Activated T-cell treated with anti-CD3 and anti-CD28 coated beads, Interleukin-2, amount 50 U/mL, for 48 hours (primary cell): Measurements from ENCODE around the gene MRPL14.

Experiments
- DNase-seq, 2 experiments: peaks; one replicate each; pipeline ENCODE4 v3.0.0-alpha.2; 2020

Gene MRPL14

DNA sequence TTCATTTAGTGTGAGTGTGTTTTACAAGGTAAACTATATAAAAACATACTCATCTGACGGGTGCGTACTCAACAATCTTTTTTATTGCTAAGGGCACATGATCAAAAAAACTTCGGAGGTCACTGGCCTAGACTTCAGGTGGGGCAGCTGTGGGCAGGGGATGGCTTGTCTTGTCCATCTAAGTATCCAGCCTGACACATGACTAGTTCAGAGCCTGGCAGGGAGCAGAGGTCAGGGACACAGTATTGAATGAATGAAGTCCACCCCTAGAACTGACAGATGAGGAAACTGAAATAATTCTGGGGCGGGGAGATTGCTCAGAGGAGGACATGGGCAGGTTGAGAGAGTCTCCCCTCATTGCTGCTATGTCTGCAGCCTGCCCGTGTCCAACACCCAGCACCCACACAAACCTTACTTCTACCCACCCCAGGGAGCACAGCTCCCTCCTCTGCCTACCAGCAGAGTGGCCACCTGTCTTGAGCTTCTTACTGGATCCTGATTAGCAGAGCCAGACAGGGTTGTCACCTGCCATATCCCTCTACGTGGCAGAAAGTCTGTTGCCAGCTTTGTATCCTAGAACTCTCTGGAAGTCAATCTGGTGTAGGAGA, 48.9 kb downstream of the MRPL14 start:
- DNase-seq = no peak

DNA sequence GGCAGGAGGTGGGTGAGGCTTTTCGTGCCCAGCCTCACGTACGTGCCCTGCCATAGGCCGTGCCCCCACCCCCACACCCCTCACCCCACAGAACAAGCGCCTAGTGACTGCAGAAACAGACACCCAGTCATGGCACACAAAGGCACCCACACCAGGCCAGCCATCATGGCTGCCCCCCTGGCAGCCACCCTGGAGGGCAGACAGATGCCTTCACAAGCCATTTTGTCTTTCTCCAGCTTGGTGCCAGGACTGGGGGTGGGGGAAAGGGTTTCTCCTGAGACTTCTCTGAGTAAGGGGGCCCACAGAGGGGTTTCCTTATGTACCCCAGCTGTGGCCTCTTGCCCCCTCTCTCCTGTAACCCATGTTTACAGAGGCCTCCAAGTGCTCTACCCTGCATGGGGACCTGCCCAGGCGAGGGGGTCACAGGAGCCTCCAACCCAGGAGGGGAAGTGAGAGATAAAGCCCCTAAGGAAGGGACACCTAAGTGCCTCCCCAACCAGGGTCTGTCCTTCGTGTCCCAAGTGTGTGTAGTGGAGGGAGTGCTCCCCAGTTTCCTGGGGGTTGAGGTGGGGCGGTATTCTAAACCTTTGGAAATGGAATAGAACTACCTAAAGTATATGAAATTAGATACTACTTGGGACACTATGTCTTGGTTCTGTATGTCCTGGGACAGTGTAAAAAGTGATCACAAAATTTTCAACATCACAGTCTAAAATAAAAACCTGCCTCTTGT, 49.9 kb downstream of the MRPL14 start:
- DNase-seq = no peak

DNA sequence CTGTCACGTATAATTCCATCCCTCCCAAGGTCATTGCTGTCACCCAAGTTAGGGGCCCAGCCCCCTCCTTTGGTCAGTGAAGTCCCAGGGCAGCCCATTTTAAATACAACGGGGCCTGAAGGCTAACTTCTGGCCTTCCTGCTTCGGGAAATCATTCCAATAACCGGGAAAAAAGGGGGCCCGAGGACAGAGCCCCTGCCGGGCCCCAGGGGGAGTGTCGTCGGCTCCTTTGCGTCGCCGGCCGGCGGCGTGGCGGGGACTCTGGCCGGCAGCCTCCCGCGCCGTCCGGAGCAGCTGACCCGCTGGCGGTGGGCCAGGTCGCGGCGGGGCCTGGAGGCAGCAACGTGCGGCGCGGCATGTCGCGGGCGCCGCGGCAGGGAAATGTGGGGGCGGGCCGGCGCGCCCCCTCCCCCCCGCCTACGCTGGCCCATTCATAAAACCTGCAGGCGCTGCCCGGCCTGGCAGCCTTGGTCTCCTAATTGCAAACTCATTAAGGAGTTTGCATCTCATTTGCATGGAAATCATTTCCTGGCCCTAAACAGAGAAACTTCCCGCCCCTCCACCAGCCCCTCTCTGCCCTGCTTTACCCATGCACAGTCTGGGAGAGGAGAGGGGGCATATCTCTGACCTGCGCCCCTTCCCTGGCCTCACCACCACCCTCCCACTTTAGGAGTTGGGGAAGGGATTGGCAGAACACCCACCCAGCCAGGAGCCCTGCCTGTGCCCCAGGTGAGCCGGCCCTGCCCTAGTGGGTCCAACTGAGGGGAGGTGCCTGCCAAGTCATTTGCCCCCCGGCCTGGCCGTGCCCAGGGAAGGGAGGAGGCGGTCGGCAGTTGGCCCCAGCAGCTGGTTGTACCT, 50.7 kb downstream of the MRPL14 start:
- no peak for DNase-seq

DNA sequence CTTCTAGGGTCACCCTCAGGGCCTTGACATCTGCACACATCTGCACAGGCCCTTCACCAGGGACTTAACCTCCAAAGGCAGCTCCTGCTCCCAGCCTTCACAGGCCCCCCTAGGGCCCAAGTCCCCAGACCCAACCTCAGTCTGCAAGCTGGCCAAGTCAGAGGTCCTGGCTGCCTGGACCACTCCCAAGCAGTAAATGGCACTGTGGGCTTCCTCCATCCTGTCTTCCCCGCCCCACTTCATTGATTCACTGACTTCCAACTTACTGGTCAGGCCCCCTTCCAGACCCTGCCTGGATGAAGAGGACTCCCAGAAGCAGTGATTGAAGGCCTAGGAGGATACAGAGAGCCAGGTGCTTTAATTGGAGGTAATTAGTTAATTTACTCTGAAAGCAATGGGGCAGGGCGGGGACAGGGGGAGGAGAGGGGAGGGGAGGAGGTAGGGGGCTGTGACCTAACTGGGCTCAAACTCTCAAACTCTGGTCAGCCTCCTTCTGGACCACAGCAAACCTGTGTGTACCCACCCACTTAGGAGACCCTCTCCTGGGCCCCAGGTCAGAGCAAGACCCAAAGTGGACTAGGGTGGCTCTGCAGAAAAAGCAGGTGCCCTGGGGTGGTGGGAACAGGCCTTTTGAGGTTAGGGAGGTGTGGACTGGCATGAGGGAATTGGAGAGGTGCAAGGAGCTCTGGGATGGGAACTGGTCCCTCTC, 51.5 kb downstream of the MRPL14 start:
- no peak for DNase-seq

DNA sequence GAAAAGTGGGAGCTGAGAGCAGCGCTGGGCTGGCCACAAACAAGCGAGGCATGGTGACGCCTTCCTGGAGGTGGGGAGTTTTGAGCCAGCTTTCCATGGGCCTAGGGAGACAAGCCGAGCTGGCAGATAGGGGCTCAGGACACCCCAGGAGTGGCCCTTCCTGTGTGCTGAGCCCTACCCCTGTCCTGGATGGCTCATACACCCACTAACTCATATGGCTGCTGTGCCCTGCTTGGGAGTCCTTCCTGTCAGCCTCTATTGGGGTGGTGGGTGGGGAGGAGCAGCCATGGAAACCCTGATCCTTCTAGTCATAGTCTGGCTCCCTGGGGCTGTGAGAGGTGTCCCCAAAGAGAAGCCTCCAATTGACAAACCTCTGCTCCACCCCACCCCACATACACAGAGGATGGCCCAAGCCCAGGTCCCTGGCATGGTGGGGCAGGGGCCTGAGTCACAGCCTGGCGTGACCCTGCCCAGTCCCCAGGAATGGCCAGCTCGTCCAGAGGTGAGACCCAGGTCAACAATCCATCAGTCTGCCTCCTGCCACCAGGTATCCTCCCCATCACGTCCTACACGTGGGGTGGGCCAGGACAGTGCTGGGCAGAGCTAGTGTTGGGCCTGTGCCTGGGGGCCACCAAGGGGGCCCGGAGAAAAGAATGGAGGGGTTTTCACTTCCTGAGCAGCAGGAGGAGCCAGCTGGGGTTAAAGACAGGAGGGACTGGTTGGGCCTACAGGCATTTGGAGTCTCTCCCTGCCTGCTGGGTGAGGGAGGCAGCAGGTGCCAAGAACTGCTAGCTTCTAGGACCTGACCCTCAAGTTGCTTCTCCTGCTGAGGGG, 52.2 kb downstream of the MRPL14 start:
- DNase-seq = no peak

DNA sequence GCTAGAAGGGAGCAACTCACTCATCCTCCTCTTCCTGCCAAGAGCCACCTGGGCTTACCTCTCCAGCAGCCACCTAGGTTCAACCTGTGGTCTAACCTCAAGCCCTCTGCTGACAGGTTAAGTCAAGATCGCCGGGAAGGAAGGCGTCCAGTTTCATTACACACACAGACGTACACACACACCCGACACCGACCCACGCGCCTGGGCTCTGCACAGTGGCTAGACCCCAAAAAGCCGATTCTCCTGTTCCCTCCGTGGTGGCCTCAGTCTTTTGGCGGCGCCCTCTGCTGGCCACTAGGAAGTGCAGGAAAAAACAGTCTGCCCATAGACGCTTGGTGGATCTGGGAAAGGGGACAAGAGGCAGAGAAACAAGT, 52.8 kb downstream of the MRPL14 start:
- DNase-seq = peak; percentile 81 to 85

DNA sequence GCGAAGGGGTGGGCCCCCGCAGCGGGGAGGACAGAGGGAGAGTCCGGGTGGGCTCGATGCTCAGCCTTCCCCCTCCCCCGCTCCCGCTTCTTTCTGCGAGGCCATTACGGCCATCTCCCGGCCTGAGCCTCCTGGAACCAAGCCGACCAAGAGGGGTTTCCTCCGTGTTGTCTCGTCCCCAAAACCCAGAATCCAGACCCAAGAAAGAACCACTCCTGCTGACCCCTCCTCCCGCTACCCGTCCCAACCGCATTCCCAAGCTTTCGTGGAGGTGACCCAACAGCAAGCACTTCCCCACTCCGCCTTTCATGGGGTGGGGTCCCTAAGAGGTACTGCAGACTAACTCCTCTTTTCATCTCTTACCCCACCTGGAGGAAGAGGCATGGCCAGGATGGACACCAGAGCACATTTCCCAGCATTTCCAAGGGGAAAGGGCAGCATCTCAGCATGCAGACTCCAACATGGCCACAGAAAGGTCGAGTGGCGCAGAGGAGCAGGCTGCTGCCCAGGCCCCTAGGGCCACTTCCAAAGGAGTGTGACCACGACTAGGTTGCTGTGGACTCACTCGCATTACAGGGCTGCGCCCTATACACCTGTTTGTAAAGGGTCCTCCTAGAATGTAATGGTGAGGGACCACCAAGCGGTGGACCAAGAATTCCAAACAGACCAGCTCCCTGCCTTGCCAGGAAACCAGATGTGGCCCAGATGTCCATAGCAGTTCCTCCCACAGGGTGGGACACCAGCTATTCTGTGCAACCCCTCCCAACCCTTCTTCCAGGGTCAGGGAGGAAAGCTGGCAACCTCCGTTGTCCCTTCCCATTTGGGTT, 53.4 kb downstream of the MRPL14 start:
- DNase-seq = peak; percentile 63

DNA sequence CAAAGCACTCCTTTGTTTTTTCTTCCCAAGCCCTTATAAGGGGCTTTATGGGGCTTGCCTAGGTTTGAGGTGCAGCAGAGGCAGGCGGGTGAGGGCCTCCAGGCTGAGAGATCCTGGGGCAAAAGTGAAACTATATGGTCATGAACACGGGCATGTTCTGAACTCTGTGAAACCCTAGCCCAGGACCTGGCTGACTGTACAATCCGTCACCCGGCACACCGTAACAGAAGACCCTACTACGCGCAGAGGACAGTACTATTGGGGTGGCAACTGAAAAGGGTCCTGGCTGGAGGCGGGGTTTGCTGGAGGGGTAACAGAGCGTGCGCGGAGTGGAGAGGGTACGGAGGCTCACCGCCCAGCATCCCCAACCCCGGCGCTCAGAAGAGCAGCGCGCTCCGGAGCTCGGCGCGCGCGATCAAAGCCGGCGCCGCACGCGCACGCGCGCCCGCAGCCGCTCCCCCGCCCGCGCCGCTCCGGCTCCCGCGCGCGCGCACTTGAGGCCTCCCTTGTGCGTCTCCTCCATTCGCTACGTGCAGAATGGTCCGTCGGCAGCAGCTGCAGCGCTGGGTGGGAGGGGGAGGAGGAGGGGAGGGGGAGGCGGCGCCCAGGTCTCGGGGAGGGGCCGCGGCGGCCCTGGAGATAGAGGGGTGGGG, 54.2 kb downstream of the MRPL14 start:
- DNase-seq = peak; percentile 89 to 90

DNA sequence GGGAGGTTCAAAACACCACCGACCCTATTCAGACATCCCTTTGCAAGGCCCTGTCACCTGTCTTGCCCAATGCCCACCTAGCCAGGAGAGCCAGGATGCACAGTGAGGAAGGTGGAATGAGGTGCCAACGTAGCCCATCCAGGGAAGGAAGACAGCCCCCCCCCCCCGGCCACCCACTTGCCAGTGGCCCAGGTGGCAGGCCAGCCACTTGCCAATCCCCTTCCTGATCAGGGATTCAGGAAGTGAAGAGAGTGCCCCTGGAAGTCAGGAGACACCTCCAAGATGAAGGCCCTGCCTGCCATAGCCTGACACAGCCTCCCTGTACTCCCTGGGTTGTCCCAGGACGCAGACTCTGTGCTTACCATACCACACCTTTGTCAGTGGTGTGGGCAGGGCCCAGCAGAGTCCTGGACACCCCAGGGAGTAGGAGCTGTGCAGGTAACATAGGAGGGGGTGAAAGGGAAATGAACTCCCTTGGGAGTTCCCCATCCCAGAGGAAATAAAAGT, 54.7 kb downstream of the MRPL14 start:
- DNase-seq = no peak

DNA sequence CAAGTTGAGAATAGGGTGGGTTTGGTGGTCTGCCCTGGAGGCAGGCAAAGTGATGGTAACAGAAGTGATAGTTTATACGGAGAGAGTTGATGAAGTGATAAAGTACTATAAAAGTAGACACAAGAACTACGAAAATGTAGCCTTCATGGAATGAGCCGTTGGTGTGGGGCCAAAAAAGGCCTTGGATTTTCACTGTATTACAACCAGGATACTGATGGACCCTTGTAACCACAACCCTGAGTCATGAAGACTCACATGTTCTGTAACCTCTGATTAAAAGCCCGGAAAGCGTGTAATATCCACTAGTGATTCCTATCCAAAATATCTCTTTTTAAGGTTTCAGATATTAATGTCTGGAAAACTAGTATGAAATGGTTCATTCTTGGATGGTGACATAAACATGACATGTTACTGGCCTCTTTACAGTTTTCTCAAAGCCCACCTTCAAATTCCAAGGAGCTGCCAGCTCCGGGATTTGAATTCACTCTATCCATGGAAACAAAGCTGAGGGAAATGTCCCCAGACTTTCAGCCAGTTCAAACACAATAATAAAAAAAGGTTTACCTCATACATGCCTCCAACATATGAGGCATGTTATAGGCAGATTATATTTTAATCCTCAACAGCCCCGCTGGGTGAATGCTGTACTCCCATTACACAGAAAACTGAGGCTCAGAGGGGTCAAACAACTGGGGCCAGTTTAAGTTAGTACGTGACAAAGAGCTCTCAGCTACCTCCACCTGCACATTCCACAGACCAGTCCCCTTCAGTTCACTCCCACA, 55.4 kb downstream of the MRPL14 start:
- DNase-seq = no peak

DNA sequence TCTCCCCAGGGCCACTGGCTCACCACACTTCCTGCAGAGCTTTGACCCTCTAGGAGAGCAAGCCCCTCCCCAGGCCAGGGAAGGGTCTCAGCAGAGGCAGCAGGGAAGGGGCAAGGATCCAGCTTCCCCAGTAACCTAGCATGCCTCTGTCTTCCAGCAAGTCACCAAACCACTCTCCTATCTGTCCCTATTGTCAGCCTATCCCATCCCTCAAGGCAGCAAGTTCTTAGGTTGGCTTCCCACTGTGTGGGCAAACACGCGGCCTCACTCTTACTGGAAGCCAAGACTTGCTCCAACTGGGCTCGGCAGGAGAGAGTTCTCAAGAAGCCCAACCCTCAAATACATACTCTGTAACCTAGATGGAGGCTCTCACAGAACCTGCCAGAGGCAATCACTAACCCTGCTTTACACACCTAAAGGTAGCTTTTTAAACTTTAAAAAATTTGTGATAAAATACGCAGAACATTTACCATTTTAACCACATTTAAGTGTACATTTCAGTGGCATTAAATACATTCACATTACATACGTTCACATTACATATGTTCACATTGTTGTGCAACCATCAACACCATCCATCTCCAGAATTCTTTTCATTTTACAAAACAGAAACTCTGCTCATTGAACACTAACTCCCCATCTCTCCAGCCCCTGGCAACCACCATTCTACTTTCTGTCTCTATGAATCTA, 58.5 kb downstream of the MRPL14 start:
- DNase-seq = no peak

DNA sequence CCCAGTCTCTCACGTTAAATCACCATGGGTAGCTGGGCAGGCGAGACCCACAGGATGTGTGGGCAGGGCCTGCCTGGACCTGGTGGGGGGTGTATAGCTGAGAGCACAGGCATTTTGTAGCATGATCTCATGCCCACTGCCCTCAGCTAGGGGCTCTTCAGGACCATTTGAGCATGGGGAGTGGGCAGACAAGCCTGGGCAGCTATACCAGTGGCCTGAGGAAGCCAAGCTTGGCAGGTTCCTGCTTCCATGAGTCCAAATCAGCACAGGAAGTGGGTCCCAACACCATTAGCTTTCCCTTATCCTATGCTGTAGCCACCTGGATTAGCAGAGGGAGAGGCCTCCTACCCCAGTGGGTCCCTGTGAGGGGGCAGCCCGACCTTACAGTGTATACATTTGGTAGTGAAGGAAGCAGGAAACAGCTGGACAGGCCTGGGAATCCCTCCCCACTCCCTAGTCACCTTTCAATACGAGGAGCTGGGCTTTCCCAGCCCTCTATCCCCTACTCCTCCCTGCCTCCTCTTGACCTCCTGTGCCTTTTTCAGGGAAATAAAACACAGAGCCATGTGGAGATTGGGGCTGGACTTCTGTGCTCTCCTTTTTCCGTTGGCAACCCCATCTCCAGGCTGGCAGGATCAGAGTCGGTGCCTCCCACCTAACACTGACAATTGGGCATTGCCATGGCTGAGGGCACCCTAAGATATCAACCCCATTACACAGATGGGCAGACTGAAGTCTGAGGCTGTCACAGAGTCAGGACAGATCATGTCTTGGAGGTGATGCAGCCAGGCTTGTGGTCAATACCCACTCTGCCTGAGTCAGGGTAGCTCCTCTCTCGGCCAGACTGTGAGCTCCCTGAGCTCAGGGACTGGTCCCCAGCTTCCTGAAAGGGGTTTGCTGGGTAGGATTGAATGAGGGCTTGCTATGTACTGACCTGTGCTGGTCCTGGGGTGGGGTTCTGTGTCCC, 59.8 kb downstream of the MRPL14 start:
- no peak for DNase-seq

DNA sequence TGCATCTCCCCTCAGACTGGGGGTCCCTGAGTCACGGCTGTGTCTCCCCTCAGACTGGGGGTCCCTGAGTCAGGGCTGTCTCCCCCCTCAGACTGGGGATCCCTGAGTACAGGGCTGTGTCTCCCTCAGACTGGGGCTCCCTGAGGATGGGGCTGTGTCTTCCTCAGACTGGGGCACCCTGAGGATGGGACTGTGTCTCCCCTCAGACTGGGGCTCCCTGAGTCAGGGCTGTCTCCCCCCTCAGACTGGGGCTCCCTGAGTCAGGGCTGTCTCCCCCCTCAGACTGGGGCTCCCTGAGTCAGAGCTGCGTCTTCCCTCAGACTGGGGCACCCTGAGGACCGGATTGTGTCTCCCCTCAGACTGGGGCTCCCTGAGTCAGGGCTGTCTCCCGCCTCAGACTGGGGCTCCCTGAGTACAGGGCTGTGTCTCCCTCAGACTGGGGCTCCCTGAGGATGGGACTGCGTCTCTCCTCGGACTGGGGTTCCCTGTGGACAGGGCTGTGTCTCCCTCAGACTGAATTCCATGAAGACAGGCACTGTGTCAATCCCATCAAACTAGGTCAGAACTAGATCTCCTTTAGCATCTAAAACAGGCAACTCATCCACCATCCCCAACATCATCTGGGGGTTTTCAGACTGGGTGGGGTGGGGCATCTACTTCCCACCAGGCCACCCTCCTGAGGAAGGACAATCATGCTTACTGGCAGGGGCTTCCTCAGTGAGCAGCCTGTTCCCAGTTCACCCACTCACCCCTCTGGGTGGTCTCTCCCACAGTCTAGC, 60.7 kb downstream of the MRPL14 start:
- no peak for DNase-seq

DNA sequence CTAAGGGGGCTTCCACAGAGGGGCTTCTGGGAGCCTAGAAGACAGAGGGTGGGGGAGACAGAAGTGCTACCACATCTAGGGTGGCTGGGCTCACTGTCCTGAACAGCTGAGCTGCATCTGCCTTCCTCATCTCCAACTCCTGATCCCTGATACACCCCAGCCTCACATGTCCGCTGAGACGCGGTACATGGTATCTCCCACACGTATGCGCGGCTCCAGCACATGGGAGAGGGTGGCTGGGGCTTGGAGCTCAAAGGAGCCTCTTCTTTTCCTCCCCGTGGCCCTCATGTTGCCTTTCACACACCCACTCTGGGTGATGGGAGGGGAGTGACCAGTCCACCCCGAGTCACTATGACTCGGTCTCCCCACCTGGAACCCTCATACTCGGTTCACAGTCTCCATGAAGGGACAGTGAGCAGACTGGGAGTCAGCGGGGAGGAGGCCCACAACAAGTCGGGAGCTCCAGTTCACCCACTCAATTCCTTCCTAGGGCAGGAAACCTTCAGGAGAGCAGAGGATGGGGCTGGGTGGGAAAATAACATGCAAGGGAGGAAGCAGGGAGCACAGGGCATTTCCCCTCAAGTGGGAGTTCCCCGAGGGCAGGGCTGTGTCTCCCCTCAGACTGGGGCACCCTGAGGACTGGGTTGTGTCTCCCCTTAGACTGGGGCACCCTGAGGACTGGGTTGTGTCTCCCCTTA, 61.7 kb downstream of the MRPL14 start:
- no peak for DNase-seq

DNA sequence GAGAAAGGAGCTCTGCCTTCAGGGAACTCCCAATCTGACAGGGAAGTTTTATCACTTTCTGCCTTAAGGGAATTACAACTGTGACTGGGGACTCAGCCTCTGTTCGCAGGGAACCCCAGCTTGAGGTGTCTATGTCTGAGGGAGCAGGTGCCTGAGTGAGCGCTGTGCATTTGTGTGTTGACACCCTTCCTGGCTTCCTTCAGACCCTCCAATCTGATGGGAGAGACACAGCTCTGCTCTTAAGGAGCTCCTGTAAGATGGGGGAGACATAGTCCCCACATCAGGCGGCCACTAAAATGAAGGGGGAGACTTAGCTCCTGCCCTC, 62.3 kb downstream of the MRPL14 start:
- DNase-seq = no peak

DNA sequence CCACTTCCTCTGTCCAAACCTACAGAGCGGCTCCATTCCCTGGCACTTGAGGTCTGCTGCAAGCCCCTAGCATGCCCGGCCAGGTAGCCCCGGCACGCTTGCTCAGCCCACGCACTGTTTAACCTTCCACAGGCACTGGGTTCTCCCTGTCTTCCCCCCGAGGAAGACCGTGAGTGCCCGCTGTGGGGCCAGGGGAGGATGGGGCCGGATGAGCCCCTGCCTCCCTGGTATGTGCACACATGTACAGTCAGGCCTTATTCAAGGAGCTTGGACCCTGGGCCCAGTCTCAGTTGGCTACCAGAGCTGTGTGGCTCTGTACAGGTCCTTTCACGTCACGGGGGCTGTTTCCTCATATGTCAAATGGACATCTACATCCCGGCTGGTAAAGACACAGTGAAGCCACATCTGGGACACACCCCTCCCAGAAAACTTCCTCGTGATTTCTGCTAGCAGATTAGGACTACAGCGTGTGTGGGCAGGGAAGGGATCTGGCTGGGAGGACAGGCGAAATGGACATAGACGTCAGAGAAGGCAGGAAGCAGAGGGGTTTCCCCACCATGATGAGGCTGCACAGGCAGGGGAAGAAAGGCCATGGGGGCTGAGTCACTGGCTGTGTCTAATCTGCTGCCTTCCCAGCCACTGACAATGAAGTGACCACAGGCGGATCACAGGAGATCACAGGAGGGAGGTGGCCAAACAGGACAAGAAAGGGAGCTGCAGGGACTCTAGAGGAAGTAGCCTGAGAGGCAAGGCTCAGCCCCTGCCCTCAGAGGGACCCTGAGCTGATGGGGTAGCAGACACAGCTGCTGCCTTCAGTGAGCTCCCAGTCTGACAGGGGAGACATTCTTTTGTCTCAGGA, 62.9 kb downstream of the MRPL14 start:
- DNase-seq = peak; percentile 39 to 51
